Panc1 (cell line): Measurements from ENCODE around the gene LY9.

ENCODE experiments used
- CTCF ChIP-seq: fragments of 450-650 bp; IDR thresholded peaks from 2 replicates; pipeline ENCODE4 v1.5.1; 2017; ENCODE audit warnings: mild to moderate bottlenecking
- REST ChIP-seq, 2 experiments: IDR thresholded peaks; 2 replicates each; pipeline ENCODE4 v1.6.1; 2011 to 2012; ENCODE audit warnings: low read depth in 2 of 2, control low read depth in 1 of 2, low read length in 1 of 2, mild to moderate bottlenecking in 1 of 2, moderate library complexity in 1 of 2; ENCODE audit not compliant: insufficient read depth in 1 of 2
- TCF7L2 ChIP-seq: IDR thresholded peaks from 2 replicates; pipeline ENCODE4 v1.6.1; 2011; ENCODE audit warnings: mild to moderate bottlenecking, low read depth, low read length, inconsistent platforms

- no peak for TF ChIP-seq CTCF
- no peak for TF ChIP-seq TCF7L2
- TF ChIP-seq REST (IDR thresholded peaks at IDR 0.05; ENCODE audit: insufficient read depth in 1 of 2, low read depth in 2 of 2, low read length in 1 of 2): no peak
Measured at GRCh38 chr1:160773093-160773492, 22.9 kb upstream of the LY9 start.
